HG02642 (cell line): ENCODE data around the gene SLC25A6.
A peak's percentile ranks its signal among the peaks of the same experiment; 100 is the strongest.
"Not testable (repeated sequence)": the region's sequence is repeated elsewhere in the genome, so short reads cannot be mapped to it uniquely, and the experiment has no call there.

ENCODE experiments used
- ATAC-seq: cut with Tn5 transposase; IDR thresholded peaks from one replicate; pipeline ENCODE4 v1.9.1; 2021; ENCODE audit warnings: mild to moderate bottlenecking; ENCODE audit not compliant: unreplicated experiment, poor library complexity

The SLC25A6 gene

DNA sequence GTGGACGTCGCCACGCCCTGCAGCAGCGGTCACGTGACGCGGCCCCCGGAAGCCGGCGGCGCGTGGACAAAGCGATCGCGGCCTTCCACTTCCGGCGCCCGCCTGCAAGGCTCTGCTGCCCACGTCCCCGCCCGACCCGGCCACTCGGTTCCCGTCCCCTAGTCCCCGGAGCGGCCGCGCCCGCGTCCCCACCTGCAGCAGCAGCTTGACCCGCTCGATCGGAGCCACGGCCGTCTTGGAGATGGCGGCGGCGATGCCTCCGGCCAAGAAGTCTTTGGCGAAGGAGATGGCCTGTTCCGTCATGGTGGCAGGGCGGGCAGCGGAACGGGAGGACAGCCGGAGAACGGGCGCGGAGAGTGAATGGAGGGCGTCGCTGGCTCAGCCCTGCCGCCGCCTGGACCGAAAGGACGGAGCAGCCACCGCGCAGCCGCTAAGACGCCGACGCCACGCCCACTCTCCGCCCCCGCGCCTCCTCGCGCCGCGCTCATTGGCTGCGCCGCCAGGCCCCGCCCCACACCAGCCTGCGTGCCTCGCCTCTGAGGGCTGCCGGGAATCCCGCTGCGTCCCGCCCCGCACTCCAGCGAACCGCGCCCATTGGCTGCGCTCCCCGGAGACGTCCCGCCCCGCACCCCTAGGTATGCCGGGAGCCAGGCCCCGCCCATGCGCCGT lies at the start of gene SLC25A6:
SLC25A6 (minus strand) TSS at position 407 of the 669 bp plus-strand sequence; CDS start at position 303, 104 bp downstream.
- ATAC-seq: peak; percentile 94

DNA sequence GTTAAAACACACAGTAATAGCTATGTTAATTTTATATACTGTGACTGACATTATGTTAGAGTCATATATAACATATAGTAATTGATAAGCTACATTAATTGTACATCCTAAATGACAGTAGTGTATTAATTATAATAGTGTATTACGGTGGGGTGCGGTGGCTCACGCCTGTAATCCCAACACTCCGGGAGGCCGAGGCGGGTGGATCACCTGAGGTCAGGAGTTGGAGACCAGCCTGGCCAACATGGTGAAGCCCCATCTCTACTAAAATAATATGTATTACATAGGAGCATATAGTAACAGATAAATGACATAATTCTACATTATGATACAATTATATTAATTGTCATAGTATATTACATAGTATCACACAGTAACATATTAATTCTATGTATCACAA lies 48.6 kb upstream of the SLC25A6 start:
- ATAC-seq: no peak

DNA sequence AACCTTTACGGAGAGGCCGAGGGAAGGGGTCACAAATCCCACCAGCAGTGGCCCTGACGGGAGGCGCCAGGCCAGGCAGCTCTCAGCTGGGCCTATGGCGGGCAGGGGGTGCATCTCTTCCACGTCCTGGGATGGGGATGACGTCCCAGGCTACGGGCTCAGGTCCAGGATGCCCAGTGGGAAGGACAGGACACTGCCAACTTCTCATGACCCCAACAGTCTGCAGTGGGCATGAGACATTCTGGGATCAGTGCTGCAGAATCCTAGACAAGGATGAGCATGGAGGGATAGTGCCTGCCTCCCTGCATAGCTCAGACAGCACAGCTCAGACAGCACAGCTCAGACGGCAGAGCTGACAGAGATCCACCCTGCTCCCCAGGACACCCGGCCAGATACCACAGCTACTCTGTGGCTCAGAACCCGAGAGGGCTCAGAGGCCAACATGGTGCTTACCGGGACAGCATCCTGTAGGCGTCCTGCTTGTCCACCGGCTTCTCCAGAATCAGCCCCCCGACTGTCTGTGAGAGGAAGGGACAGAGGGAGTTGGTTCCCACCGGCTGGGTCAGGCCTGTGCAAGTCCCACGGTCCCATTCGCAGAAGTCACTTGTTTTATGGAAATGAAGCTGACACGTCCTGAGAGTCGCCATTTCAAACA lies 43.5 kb upstream of the SLC25A6 start:
- no peak for ATAC-seq

DNA sequence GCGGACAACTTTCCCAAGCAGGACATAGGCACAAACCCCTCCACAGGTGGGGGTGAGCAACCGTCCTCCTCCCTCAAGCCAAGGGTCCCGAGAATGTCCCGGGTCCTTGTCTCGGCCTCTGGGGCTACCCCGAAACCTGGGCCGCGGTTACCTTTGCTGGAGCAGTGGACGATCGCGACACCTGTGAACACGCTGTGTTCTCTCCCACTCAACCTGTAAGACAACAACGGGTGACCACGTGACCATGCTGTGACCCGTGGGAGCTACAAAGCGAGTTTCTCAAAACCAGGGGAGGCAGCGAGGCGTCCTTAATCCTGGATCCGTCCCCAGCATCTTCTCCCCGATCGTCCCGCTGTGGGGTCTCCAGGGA lies 42.9 kb upstream of the SLC25A6 start:
- no peak for ATAC-seq

DNA sequence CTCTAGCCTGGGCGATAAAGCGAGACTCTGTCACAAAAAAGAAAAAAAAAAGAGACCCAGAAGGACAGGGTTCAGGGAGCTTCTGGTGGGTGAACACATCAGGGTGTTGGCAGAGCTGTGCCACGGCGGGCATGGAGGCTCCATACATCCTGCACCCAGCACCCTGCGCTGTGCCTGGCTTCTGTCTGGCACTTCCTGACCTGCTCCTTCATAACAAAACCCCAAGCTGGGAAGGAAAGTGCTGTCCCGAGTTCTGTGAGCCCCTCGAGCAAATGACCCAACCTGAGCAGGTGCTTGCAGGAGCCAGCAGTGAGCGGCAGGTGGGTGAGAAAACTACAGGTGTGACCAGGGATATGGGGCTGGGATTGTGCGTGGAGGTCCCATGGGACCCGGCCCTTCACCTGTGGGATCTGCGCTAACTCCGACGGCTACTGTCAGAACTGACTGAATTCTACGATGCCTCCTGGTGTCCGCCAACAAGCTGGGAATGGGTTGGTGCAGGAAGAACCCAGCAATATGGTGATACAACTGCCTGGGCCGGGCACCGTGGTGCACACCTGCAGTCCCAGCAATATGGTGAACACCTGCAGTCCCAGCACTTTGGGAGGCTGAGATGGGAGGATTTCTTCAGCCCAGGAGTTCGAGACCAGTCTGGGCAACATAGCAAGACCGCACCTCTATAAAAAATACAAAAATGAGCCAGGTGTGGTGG lies 41.9 kb upstream of the SLC25A6 start:
- ATAC-seq: no peak

DNA sequence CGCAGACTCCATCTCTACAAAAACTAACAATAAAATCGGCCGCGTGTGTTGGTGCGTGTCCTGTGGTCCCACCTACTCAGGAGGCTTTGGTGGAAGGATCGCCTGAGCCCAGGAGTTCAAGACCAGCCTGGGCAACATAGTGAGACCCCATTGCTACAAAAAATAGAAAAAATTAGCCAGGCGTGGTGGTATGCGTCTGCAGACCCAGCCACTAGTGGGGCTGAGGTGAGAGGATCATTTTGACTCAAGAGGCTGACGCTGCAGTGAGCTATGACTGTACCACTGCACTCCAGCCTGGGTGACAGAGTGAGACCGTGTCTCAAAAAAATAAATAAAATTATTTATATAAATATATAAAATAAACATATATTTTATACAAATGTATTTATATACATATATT lies 38.5 kb upstream of the SLC25A6 start:
- ATAC-seq: no peak

DNA sequence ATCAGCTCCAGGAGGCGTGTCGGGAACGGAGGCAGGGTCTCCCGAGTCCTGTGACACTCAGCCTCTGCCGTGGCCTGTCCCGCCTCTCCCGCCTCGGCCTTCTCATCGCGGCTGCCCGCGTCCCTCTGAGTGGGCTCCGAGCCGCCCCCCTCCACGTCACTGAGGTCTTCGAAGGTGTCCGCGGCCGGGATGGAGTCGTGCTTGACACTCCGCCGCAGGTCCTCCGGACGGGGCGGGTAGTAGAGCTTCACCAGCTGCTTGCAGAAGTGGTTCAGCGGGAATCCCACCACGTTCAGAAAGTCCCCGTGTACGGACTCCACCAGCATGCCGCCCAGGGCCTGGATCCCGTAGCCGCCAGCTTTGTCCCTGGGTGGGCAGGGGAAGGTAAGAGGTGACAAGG lies 35.8 kb upstream of the SLC25A6 start:
- ATAC-seq: no peak

DNA sequence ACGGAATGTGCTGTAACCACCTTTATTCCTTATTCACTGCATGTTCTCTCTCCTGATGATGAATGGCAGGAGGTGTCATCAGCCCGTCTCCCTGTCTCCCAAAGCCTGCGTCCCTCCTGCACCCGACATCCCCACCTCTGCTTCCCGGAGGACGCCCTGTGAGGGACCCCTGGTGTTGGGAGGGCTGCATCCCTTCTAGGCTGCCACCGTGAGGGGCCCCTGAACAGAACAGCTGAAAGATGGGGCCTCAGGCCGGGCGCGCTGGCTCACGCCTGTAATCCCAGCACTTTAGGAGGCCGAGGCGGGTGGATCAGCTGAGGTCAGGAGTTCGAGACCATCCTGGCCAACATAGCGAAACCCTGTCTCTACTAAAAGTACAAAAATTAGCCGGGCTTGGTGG lies 34.4 kb upstream of the SLC25A6 start:
- not testable (repeated sequence) for ATAC-seq

DNA sequence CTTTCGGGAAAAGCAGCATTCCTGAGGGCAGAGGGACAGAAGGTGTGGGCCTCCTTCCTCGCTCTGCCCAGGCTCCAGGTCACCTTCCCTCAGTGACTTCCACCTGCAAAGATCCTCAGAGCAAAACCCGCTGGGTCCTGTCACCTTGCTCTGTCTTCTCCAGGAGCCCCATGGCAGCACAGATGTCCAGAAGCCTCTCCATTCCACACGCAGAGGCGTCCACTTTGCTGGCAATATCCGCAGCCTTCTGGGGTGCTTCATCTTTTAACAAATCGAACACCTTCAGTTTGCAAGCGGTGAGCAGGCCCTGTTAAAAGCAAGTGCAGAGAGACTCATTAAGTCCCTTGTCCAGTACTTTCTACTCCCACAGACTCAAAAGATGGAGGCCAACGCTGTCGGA lies 33.5 kb upstream of the SLC25A6 start:
- no peak for ATAC-seq

DNA sequence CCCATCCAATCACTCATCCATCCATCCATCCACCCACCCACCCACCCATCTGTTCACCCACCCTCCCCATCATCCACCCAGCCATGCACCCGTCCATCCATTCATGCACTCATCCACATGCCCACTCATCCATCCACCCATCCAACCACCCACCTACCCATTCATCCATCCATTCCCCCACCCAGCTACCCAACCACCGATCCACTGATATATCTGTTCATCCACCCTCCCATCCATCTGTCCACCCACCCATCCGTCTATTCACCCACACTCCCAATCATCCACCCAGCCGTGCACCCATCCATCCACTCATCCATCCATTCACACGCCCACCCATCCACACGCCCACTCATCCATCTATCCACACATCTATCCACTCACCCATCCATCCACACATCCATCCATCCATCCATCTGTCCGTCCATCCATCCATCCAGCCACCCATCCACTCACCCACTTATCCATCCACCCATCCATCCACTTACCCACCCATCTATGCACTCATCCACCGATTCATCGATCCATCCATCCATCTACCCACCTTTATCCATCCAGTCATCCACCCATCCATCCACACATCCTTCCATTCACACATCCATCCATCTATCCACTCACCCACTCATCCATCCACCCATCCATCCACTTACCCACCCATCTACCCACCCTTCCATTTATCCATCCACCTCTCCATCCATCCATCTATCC lies 32.4 kb upstream of the SLC25A6 start:
- no peak for ATAC-seq

DNA sequence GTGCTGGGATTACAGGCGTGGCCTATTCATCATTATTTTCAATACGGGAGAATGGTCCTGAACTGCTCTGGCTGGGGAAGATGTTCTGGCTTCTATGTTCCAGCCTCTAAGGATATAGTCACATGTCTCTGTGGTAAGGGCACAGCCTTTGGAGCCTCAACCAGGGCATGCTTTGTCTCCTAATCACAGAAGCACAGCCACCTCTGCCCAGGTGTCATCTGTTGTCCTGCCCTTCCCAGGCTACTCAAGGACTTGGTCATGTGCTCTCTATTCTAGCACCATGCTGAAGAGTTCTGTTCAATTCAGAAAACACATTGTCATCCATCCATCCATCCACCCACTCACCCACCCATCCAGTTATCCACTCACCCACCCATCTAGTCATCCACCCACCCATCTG lies 31.3 kb upstream of the SLC25A6 start:
- no peak for ATAC-seq

DNA sequence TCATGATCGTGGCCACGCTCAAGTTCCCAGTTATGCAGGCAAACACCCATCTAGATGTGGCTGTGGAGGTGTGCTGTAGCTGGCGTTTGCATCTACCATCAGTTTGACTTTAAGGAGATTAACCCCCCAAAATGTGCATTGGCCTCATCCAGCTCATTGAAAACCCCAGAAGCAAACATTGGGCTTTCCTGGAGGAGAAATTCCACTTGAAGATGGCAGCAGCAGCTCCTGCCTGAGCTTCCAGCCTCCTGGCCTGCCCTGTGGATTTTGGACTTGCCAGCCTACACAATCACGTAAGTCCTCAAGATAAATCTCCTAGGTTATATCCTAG lies 30.2 kb upstream of the SLC25A6 start:
- ATAC-seq: no peak

DNA sequence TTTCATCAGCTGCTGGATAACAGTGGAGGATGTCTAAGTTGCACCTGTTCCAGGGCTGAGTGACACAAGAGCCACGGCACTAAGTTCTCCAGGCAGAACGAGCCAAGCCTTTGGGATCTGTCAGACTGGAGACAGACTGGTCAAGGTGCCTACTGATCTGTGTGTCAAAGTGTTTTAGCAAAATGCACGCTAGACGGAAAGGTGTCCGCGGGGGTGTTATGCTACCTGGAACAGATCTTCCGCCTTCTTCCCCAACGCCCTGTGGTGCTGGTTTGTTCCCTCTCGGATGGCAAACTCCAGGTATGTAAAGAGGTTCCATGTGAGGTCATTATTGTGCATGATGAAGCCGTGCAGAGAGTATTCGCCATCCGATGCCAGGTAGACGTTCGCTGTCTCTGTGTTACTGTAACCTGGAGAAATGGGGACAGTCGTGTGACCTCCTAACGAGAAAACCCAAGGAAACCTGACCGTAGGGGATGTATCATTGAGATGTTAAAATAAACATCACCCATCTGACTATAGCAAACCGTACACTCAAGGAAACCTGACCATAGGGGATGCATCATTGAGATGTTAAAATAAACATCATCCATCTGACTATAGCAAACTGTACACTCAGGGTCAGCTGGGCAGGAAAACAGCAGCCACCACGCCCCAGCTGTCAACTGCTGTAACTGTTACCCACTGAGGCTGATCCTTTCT lies 29.7 kb upstream of the SLC25A6 start:
- no peak for ATAC-seq

DNA sequence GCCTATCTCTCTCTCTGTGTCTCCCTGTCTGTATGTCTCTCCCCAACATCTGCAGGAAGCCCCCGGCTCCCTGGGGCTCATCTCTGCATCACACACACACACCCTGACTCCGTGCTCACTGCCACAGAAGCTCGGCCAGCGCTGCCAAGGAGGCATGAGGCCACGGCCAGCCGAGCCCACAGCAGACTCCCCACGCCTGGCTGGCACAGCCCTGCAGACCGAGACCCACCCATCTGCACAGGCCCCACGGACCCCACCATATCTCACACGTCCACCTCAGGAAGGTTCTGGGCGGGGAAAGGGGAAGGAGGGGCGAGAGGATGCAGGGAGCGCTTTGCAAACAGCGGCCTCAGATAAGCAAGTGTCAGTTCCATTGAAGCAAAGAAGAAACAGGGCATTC lies 28.5 kb upstream of the SLC25A6 start:
- ATAC-seq: no peak

DNA sequence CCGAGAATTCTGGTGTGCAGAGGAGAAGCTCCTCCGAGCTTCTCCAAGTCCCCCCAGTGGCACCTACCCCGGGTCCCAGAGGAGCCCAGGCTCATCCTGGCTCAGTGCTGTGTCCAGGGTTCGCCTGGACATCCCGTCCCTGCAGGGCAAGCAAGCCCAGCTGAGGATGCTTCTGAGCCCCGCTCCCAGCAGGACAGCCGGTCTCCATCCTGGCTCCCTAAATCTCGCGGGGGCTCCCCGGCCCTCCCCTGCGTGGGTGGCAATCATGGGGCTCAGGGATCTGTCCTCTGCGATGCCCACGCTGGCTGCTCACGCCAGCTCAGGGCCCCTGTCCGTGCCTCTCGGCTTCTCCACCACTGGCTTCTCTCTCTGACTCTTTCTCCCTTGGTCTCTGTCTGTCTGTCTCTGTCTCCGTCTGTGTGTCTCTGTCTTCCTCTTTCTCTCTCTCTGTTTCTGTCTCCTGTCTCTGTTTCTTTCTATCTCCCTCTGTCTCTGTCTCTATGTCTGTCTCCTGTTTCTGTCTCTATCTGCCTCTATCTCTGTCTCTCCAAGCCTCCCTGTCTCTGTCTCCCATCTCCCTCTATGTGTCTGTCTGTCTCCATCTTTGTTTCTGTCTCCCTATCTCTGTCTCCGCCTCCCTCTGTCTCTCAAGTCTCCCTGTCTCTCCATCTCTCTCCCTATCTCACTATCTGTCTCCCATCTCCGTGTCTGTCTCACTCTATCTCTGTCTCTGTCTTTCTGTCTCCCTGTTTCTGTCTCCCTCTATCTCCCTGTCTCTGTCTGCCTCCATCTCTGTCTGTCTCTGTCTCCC lies 27.8 kb upstream of the SLC25A6 start:
- no peak for ATAC-seq

DNA sequence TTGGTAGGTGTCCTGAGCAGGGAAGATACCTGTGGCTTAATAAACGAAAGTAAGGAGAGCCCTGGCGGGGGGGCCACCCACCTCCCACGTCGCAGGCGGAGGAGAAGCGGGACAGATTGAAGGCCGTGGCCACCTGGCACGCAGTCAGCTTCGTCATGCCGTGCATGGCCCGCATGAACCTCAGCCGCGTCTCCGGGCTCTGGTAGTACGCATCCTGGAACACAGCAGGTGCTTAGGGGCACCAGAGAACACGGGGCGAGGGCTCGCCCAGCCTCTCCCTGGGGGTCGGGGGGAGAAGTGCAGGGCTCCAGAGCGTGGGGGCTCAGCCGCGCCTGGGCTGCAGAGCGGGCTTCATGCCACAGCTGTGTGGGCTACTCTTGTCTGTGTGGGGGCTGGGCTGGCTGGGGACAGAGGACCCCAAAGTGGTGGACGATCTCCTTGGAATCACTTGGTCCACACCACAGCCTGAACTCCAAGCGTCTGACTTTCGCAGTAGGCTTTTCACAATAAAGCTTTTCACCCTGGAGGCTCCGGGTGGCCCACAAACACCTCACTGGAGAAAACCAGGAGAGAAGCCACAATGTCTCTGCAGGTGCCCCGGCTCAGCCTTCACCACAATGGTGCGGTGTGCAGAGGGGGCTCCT lies 27.1 kb upstream of the SLC25A6 start:
- ATAC-seq: no peak

DNA sequence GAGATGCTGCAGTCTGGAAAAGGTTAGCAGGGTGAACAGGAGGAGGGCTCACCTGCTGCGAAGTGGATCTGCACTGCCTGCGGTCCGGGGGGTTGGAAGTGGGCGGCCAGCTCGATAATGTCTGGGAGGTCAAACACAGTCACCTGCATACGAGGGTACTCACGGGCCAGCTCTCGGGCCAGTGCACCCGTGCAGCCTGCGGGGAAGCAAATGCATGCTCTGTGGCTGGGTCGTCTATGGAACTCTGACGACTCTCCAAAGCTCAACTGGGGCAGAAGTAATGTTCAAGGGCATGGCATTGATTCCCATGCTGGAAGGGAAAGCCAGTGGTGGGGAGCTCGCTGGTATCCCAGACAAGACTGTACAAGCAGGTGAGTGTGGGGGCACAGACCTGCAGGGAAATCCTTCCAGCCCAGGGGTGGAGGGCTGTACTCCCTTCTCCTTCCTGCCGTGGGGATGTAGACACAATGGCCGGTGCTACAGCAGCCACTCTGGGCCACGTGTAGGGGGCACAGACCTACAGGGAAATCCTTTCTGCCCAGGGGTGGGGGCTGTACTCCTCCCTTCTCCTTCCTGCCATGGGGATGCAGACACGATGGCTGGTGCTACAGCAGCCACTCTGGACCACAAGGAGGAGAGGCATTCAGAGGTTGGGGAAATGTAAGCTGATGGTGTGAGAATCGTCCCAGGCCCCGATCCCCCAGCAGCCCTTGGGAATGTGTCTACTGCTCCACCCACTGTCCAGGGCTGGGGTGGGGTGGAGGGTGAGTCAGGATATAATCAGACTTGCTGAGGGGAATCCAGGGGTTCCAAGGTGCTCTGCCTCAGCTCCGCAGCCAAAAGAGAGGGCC lies 26.2 kb upstream of the SLC25A6 start:
- ATAC-seq: no peak

DNA sequence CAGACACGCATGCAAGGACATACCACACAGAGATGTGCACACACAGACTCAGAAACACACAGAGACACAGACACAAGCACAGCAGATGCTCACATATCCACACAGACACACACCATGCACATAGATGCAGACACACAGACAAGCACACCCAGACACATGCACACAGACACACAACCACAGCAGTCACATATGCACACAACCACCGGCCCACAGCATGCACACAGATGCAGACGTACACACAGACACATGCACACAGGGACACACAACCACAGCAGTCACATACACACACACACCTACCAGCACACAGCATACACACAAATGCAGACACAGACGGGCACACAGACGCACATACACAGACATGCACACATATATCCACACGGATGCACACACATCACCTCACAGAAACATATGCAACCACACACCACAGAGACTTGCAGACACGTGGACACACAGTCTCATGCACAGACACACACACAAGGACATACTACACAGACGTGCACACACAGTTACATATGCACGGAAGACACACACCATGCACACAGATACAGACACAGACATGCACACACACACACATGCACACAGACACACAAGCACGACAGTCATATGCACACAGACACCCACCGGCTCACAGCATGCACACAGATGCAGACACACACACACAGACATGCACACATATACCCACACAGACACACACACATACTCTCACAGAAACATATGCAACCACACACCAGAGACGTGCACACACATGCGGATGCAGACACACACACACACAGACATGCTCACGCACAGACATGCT lies 25.2 kb upstream of the SLC25A6 start:
- ATAC-seq: no peak
